K562 (cell line): ENCODE data around the gene ZDHHC12. TPM values are rescaled to one million over a fixed set of nuclear protein-coding genes. Genes with fewer than 3 reads are reported as not detected.
A peak's percentile ranks its signal among the peaks of the same experiment; 100 is the strongest.

ENCODE experiments used
- BRF1 ChIP-seq: IDR thresholded peaks from 3 replicates; pipeline ENCODE4 v1.6.1; 2011; ENCODE audit warnings: borderline replicate concordance, mild to moderate bottlenecking; ENCODE audit not compliant: insufficient read length; ENCODE audit errors: extremely low read depth
- DACH1 ChIP-seq: fragments of 450-650 bp; IDR thresholded peaks from 2 replicates; pipeline ENCODE4 v1.6.1; 2018; ENCODE audit not compliant: partially characterized antibody
- E2F3 ChIP-seq: fragments of 250-450 bp; sonication (Bioruptor Pico); IDR thresholded peaks from 2 replicates; pipeline ENCODE4 v1.4.0; 2020; ENCODE audit warnings: mild to moderate bottlenecking
- E2F8 ChIP-seq: fragments of 450-650 bp; IDR thresholded peaks from 2 replicates; pipeline ENCODE4 v1.7.1; 2018; ENCODE audit warnings: mild to moderate bottlenecking, low read depth; ENCODE audit not compliant: partially characterized antibody
- MED1 ChIP-seq: sonication (generic); formaldehyde crosslinking; IDR thresholded peaks from 2 replicates; pipeline ENCODE4 v1.8.1; 2023; ENCODE audit warnings: missing genetic modification reagents, borderline replicate concordance
- NFXL1 ChIP-seq: fragments of 450-650 bp; formaldehyde crosslinking; IDR thresholded peaks from 2 replicates; pipeline ENCODE4 v1.4.0; 2021; ENCODE audit warnings: mild to moderate bottlenecking
- NR2F6 ChIP-seq: fragments of 450-650 bp; formaldehyde crosslinking; IDR thresholded peaks from 2 replicates; pipeline ENCODE4 v1.4.0; 2020; ENCODE audit warnings: mild to moderate bottlenecking
- RBM34 ChIP-seq: fragments of 200-400 bp; formaldehyde crosslinking; IDR thresholded peaks from 2 replicates; pipeline ENCODE4 v1.6.1; 2018; ENCODE audit warnings: low read length, borderline replicate concordance; ENCODE audit not compliant: insufficient read depth
- SETDB1 ChIP-seq: IDR thresholded peaks from one replicate; pipeline ENCODE4 v1.6.1; 2012; ENCODE audit warnings: low read length, control low read depth, inconsistent platforms
- TOE1 ChIP-seq, 2 experiments: fragments of 450-650 bp in 1 of 2; sonication (generic) in 1 of 2; formaldehyde crosslinking in 1 of 2; IDR thresholded peaks; 2 replicates each; pipeline versions ENCODE4 v1.7.1 to v1.8.0; 2016 to 2022; ENCODE audit warnings: borderline replicate concordance in 2 of 2, mild to moderate bottlenecking in 2 of 2, antibody characterized with exemption in 1 of 2, inconsistent platforms in 1 of 2, low read depth in 1 of 2, missing genetic modification reagents in 1 of 2, moderate library complexity in 1 of 2
- UBTF ChIP-seq, 2 experiments: IDR thresholded peaks; 2 replicates each; pipeline ENCODE4 v1.6.1; 2012; ENCODE audit warnings: improper control_type of control experiment in 2 of 2, low read depth in 2 of 2, low read length in 2 of 2, borderline replicate concordance in 1 of 2
- ZC3H8 ChIP-seq: fragments of 450-650 bp; IDR thresholded peaks from 2 replicates; pipeline ENCODE4 v1.6.1; 2017
- ZFP91 ChIP-seq: sonication (generic); formaldehyde crosslinking; IDR thresholded peaks from 2 replicates; pipeline ENCODE4 v1.8.0; 2022; ENCODE audit warnings: mild to moderate bottlenecking, missing genetic modification reagents
- ZHX1 ChIP-seq: fragments of 150-350 bp; conservative IDR thresholded peaks from 2 replicates; pipeline ENCODE4 v1.6.1; 2014; ENCODE audit warnings: low read length
- ZNF280A ChIP-seq: fragments of 450-650 bp; IDR thresholded peaks from 2 replicates; pipeline ENCODE4 v1.6.1; 2018; ENCODE audit warnings: mild to moderate bottlenecking, low read depth; ENCODE audit not compliant: partially characterized antibody
- polyA plus RNA-seq, 8 experiments: library from polyadenylated mRNA; depleted of rRNA in 4 of 8; stranded (reverse) in 5 of 8; unstranded in 3 of 8; fragments of >200 nt; fragmentation: Nextera tagmentation in 2 of 8; fragmentation: Illumina TruSeq in 1 of 8; extraction: Ambion mirVana in 2 of 8; extraction: Trizol in 1 of 8; gene quantifications; 2 replicates each; pipeline versions ENCODE4 v1.2.1 to v1.2.3, GENCODE V29; 2011 to 2014; ENCODE audit warnings: inconsistent platforms in 1 of 8, missing spikeins in 1 of 8
- total RNA-seq, 7 experiments: library from RNA; depleted of rRNA in 6 of 7; stranded (reverse); fragments of >200 nt in 6 of 7; fragmentation: Illumina TruSeq in 2 of 7; extraction: Trizol in 2 of 7; gene quantifications; 2 replicates each; pipeline versions ENCODE4 v1.2.1 to v1.2.3, GENCODE V29; 2011 to 2021; ENCODE audit warnings: low replicate concordance in 1 of 7

ZDHHC12 gene
- total and polyA plus RNA-seq, 9 of the 15 experiments (the other 6 are each of a cell fraction or from before 2014, with no cell fraction given), result 0.21 to 38.0 (median 13.8) TPM

- no peak for TF ChIP-seq ZNF280A
- TF ChIP-seq NR2F6 (CRISPR knock-in tag), result no peak
- TF ChIP-seq TOE1 (IDR thresholded peaks at IDR 0.05; ENCODE audit: borderline replicate concordance), result 0 out of 2 replicates have a peak, but pooled peaks have one; percentile 18
- TF ChIP-seq TOE1 (CRISPR knock-in tag; IDR thresholded peaks at IDR 0.05; ENCODE audit: borderline replicate concordance, low read depth), result no peak
- no peak for TF ChIP-seq ZC3H8
- TF ChIP-seq MED1 (CRISPR knock-in tag), result no peak
- 0 out of 4 replicates have a peak, but pooled peaks of 1 of the 2 experiments have one; percentile 33 for TF ChIP-seq UBTF (IDR thresholded peaks at IDR 0.05; ENCODE audit: borderline replicate concordance in 1 of 2, low read depth in 2 of 2, low read length in 2 of 2)
- no peak for TF ChIP-seq E2F8
- TF ChIP-seq ZHX1, result no peak
- TF ChIP-seq RBM34, result no peak
- TF ChIP-seq DACH1, result no peak
- no peak for TF ChIP-seq BRF1
- TF ChIP-seq E2F3 (CRISPR knock-in tag), result no peak
- TF ChIP-seq NFXL1 (CRISPR knock-in tag), result no peak
- TF ChIP-seq SETDB1, result no peak
- 0 out of 2 replicates have a peak, but pooled peaks have one; percentile 51 for TF ChIP-seq ZFP91
These were observed 20.8 kb downstream of the ZDHHC12 start (continued) for GRCh38 chr9:128702949-128703615.
